ENCODE measurements around the gene PTPN7.

GRCh38 chr1:202181586-202181985 is 21.2 kb upstream of the PTPN7 start:
- TF ChIP-seq POLR2A (IDR thresholded peaks at IDR 0.05) (no peak), CTCF (IDR thresholded peaks at IDR 0.05) (no peak)
